Measurements from ENCODE around the gene LOXHD1.
A peak's percentile ranks its signal among the peaks of the same experiment; 100 is the strongest.

Gene LOXHD1

DNA sequence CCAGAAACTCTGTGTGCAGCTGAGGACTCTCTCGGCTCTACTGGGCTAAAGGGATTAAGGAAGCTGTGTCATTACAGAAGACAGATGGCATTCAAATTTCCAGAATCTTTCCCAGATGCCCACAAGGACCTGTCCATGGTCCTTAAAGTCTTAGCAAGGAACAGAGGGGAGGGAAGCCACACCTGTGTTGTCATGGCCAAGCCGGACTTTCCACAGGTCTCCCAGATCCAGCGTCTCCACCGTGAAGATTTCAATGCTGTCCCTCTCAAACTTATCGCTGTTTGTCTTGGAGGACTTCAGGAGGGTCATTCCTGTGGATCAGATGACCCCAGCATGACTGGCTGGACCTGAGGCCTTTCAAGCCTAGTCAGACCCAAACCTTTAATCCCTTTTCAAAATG is 114.5 kb downstream of the LOXHD1 start:
- DNase-seq (ENCODE audit: low read depth, low spot score) = peak; percentile 43

DNA sequence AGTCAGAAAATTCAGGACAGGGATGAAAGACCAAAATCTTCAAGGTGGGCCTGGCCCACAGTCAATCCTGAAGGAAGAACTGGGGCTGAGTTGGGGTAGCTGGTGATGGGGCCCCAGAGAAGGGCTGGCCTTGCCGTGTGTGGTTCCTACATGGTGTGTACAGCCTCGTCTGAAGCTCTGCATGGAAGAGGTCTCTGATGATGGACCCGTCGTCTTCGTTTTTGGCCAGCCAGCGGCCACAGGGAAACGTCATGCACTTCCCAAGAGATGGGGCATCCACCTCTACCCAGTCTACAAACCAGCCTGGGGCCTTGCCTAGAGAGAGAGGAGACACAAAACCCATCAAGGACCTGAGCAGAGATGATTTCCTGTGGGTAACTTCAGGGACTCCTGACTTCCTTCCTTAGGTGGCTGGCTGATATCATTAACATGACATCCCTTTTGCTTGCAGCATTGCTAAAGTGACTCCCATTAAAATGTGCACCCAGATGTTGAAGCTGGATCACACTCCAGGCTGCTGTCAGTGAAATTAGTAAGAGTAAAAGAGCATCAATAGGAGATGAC is 115.3 kb downstream of the LOXHD1 start:
- no peak for DNase-seq (ENCODE audit: low read depth, low spot score)

DNA sequence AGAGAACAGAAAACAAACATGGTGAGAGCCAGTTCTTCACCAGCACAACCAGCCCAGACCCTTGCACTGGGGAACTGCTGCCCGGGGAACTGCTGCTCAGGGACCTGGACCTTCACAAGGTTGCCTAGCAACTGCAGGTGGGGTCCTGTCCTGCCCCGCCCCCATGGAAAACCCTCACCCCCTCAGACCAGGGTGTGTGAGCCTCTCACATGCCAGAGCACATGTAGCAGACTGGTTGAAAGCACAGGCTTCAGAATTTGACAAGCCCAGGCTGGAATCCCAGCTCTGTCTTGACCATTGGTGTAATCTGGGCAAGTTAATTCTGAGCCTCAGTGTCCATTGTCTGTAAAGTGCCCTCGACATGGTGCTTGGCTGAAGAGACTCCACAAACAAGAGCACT is 118.6 kb downstream of the LOXHD1 start:
- no peak for DNase-seq (ENCODE audit: low read depth, low spot score)

DNA sequence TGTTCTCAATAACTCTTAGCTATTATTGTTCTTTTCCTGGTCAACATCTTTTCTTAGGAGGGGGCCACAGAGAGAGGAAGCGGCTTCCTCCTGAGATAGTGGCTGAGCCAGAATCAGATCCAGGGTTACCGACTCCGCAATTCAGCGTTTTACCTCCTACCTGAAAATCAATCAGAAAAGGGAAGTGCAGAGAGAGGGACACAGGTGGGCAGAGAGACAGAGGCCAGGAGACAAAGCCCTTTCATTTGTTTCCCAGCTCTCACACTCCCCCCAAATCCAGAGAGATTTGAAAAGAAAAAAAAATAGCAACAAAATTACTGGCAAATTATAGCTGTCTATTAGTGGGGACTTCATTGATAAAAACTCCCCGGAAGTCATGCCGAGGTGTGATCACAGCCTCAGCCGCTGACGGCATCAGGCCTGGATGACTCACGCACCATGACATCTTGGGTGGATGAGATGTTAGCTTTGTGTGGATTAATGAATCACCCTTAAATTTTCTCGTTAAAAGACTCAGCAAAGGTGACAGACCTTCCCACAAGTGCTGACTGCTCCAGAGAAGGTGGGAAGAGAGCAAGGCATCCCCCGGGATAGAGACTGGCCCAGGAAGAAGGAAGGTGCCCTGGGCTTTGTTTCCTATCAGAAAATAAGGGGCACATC is 120.7 kb downstream of the LOXHD1 start:
- peak; percentile 12 for DNase-seq (ENCODE audit: low read depth, low spot score)

DNA sequence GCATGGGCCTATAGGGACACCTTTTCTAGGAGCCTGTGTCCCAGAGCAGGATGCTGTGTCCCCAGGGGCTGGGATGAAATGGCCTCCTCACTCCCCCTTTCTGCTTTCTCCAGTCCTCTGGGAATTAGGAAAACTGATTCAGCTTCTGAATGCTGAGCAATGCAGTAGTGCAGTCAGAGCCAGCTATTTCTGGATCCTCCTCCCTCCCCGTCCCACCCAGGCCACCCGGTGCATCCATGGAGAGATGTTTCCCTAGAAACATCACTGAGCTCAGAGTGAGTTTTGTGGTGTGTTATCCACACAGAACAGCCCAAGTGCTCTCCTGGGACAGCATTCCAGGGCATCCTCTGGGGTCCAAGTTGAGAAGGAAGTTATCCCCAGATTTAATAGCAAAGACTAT is 125.5 kb downstream of the LOXHD1 start:
- DNase-seq (ENCODE audit: low read depth, low spot score) = no peak

DNA sequence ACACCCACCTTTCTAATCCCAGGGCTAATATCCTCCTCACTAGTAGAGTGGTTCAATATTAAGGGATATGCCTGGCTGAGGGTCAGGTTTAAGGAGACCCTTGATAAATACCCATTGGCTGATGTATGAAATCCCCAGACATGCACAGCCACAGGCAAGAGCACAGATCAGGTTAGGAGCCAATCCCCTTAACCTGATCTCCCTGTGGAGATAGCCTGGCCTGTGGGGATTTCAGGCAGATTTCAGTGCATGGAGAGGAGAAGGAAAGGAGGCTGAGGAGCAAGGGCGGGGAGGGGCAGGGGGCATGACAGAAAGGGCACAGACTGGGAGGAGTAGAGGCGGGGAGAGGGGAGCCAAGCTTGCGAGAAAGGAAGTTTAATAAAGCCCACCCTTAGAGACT is 129.0 kb downstream of the LOXHD1 start:
- DNase-seq (ENCODE audit: low read depth, low spot score) = no peak

DNA sequence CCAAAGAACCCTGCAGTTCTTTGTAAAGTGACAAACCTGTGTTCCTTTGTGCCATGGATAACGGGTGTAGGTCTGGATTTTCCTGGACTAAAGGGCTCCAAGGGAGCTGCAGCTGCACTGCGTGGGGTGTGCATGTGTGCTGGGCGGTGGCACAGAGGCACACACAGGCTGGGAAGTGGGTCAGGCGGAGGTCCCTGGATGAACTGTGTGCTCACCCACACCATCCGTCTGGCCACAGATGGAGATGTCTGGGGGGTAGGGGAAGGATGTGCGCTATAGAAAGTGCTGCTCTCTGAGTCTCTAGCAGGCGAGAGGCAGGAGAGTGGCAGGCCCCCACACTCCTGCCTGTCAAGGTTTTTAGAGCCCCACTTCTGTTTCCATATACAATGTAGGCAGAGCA is 137.2 kb downstream of the LOXHD1 start:
- no peak for DNase-seq (ENCODE audit: low read depth, low spot score)

DNA sequence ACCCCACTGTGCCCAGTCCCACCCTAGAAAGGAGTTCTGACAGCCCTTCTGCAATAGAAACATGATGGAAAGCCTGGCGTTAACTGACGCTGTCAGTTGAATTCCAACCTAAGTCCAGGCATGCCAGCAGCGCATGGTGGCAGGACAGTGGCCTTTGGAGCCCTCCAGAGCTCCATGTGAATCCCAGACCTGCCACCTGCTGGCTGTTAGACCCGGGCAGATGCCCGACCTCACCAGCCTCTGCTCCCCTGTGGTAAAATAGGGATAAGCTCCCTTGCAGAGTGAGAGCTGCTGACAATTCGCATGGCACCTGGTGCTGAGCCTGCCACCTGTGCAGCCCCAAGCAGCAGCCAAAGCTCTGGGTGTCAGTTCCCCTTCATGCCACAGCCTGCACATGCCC is 138.6 kb downstream of the LOXHD1 start:
- no peak for DNase-seq (ENCODE audit: low read depth, low spot score)

DNA sequence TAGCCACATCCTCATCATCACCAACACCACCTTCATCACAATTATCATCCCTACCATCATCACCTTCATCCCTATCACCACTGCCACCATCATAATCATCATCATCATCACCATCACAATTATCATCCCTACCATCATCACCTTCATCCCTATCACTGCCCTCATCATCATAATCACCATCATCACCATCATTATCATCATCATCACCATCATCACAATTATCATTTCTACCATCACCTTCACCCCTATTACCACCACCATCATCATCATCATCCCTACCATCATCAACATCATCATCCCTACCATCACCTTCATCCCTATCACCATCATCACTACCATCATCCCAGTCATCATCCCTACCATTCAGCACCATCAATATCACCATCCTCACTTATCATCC is 140.5 kb downstream of the LOXHD1 start:
- no peak for DNase-seq (ENCODE audit: low read depth, low spot score)

DNA sequence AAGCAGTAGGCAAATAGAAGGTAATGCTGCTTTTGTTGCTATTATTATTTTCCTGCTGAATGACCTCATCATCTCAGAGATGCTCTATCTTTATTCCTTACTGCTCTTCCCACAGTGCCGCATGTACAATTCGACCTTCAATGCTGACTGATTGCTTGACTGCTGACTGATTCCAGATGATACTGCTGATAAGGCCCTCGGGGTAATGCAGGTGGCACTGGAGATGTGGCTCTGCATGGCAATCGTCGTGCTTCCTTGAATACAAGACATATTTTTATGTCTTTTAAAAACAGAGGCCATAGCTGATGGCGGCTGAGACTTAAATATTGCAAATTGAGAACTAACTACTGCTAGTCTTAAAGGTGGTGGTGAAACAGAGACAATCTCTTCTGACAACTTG is 146.6 kb downstream of the LOXHD1 start:
- DNase-seq (ENCODE audit: low read depth, low spot score) = no peak

DNA sequence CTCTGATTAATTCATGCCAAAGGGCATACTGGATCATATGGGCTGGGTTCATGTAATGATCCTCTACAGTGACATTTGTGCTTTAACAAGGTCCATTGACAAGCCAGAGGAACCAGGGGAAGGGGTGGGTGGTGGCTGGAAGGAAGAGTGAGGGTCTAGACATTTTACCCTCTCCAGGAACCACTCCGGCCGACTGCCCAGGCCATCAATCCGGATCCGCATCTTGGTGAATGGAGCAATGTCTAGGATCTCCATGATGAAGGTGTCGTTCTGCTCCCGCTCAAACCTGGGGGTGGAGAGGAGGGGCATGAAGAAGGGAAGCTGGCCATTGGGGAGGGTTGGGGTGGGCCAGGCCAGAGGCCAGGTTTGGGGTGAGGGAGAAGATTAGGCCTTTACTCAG is 147.5 kb downstream of the LOXHD1 start:
- no peak for DNase-seq (ENCODE audit: low read depth, low spot score)

DNA sequence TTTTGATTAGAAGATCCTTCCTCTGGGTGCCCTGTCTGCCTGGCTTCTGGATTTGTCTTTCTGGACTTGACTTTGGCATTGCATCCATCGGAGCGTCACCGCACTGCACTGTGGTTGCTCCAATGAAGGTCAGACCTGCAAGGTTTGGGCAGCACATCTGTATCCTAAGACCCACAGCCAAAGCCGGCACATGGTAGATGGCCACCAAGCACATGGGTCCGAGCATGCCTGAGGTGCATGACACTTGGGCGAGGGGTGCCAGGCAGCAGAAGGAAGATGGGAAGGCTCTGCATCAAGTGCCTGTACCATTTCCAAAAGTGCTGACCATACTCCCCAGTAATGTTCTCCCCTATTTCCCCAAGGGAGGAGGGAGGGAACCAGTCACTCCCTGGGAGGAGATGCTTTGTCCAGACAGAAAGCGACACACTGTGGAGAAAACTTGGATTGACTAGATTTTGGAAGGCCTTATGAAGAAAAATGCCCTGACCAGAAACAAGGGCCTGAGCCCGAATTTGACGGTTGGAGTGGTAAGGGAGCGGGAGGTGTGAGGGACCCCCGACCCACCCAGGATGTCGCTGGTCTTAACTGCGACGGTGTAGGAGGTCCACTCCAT is 149.9 kb downstream of the LOXHD1 start:
- DNase-seq (ENCODE audit: low read depth, low spot score) = no peak

DNA sequence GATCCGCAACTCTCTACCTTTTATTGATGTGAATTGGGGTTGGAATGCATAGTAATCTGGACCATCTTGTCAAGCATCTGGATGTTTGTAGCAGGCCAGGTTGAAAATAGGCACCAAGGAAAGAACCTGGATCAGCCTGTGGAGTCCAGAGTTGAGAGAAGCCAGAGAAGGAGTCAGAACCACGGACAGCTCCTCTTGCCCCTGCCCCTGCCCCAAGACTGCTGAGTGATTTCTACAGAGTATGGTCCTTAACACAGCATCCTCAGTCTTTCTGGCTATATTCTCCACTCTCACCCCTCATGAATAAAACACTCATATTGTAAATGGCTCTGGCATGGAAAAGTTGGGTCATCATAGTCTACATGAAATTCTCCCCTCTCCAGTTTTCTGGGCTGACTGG is 154.6 kb downstream of the LOXHD1 start:
- DNase-seq (ENCODE audit: low read depth, low spot score) = peak; percentile 45

DNA sequence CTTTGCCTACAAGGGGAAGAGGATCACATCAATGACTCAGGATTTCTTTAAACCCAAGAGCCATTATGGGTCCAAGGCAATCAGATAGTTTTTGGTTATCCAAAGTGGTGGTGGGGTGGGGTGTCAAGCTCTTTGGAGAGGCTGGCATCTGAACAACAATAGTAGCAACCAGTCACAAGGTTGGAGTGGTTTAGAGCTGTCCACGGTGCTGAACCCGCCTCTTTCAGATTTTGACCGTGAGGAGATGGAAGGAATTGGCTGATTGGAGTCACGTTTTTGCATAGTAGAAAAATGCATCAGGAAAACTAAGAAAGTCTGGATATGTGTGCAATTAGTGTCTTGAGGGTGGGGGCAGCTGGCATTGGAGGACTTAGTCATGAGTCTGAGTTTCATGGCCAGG is 159.9 kb downstream of the LOXHD1 start:
- peak; percentile 57 for DNase-seq (ENCODE audit: low read depth, low spot score)

DNA sequence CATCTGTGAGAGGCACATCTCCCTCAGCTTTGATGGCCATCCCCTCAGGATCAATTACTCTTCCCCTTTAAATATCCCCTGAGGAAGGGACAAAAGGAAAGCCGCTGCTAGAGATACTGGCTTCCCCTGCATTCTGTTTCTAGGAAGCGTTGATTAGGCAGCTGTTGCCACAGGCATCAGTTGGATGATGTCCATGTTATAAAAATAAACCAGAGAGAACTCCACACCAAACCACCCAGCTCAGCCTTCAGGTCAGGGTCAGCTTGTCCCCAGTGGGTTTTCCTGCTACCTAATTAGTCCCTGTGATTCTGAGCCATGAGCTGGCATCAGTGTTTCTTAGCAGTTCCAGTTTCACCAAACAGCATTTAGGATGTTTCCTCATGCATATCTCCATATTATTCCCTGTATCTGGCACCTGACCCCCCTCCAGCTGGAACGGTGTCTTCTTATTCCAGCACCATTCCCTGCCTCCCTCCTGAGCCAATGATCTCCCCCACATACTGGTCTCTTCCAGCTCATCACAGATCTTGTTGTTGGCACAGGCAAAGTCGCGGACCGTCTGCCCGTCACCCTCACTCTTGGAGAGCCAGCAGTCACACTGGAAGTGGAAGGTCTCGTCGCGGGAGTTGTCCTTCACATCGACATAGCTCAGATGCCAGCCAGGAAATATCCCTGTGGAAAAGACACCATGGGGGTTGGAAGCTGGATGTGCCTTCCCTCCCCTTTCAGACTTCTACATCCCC is 168.4 kb downstream of the LOXHD1 start:
- no peak for DNase-seq (ENCODE audit: low read depth, low spot score)

DNA sequence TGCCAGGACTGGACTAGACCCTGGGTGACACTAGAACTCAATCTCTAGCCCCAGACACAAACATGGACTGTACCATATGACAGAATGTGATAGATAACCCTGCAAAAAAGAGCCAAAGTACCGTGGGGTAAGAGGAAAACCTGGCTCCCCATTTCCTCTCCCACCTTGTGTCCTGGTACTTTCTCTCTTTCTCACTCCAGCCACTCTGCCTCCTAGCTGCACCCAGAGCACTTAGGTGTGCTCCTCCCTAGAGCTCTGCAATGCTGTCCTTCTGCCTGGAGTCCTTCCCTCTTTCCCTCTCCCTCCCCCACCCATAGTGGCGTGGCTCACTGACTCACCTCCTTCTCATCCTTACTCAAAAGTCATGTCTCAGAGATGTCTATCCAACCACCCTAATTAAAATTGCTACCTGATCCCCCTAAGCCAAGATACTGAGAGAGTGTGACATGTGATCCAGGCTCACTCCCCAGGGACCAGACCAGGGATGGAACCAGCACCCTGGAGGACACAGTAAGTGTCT is 171.3 kb downstream of the LOXHD1 start:
- DNase-seq (ENCODE audit: low read depth, low spot score) = no peak

DNA sequence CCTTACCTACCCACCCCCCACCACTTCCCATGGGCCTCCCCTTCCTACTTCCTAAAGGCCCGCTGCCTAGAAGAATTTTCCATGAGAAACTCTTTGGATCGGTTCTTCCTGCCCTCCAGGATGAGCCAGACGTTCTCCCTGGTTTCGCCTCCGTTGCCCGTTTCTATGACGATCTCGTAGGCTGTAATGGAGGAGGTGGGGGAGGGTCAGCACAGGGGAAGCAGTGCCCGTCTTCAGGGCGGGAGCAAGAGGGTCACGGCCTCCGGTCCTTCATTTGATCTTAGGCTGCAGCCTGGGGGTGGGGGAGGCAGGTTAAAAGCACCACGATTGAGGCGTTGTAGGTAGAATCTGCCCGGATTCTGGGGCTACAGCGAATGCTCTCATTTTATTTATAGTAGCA is 172.0 kb downstream of the LOXHD1 start:
- DNase-seq (ENCODE audit: low read depth, low spot score) = no peak

DNA sequence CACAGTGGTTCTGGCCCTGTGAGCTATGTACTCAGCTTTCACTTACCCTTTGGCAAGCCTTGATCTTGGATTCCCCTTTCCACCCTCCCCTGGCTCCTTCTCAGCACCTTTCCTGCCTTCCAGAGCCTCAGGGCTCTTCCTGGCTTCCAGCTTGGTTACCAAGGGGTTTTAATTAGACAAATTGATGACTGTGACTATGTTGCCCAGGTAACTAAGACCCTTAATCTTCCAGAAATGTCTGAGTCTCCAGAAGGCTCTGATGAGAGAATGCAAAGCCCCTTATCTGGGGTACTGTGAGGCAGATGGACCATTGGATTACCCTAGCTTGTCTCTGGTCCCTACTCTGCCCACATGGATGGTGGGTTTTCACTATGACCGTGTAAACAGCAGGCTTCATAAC is 174.2 kb downstream of the LOXHD1 start:
- DNase-seq (ENCODE audit: low read depth, low spot score) = no peak

DNA sequence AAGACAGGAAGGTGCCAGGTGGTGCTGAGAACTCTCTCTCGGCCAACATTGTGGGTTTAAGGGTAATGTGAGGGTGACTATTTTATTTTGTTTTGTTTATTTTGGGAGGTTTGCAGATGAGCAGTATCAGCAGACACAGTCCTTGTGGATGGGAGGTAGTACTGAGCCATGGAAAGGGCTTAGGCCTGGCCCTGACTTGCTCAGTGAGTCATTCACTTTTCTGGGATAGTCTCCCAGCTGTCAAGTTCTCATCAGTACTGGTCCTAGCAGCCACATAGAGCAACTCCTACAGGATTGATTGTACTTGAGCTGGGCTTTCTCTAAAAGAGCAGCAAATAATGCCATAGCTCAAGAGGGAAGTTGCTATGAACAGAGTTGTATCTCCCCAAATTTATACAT is 175.2 kb downstream of the LOXHD1 start:
- DNase-seq (ENCODE audit: low read depth, low spot score) = peak; percentile 9

DNA sequence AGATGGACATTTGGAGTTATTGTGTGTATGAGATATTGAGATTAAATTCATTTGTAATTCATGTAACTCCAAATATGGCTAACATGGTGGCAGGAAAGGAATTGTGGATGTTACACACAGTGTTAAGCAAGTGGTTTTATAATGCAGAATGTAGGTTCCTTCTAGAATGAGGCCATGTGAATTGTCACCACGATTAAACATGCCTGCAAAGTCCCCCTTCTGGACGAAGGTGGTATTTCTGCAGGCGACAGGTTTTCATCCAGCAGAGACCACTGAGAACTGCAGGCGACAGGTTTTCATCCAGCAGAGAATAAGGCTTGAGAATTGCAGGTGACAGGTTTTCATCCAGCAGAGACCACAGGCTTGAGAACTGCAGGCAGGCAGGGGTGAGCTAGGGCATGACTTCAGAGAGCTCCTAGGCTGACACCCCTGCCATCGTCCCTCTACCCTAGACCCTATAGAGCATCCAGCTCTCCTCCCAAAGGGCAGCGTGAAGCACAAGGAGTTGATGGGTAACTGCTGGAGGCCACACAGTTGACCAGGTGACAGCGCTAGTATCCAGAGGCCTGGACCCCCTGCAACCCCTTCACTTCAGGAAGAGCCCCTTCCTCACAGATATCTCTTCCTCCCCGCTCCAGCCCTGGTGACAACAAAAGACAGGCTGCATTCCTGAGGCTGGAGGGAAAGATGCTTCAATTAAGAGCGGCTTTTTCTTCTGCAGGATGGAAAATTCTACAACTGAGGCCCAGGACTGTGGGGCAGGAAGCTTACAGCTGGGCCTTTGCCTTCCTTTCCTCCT is 175.8 kb downstream of the LOXHD1 start:
- peak; percentile 71 for DNase-seq (ENCODE audit: low read depth, low spot score)

DNA sequence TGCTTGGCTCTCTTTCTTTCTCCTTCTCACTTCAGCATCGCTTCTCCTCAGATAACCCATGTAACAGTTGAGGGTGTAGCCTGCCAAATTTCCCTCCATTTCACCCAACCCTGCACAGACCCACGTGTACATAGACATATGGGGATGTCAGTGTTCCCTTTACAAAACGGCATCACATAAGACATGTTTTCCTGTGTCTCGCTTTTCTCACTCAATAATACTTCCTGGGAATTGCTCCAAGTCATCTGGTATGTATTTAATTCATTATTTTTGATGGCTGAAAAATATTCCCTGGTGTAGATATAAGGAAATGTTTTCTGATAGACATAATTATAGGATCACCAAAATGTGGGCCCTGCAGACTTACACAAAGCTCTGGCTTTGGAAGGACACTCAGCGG is 176.8 kb downstream of the LOXHD1 start:
- no peak for DNase-seq (ENCODE audit: low read depth, low spot score)

DNA sequence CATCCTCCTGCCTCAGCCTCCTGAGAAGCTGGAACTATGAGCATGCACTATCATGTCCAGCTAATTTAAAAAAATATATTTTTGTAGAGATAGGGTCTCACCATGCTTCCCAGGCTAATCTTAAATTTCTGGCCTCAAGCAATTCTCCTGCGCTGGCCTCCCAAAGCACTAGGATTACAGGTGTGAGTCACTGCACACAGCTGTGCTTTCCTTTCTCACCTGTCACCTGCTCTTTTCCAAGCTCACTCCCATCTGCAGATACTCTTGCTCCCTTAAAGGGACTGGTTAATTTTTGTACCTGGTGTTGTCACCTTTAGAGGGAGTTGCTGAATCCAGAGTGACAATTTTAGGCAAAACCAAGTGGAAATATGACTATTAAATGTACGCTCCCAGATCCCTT is 178.2 kb downstream of the LOXHD1 start:
- no peak for DNase-seq (ENCODE audit: low read depth, low spot score)
